Lung (tissue), 12 donors: ENCODE results near the gene LSM14A. TPM values are rescaled to one million over a fixed set of nuclear protein-coding genes. Genes with fewer than 3 reads are reported as not detected.
A peak's percentile ranks its signal among the peaks of the same experiment; 100 is the strongest.

Experiments
- ATAC-seq: fragments of 200-7000 bp; cut with Tn5 transposase; one replicate; pipeline ENCODE4 v1.9.1; 2020; ENCODE audit warnings: moderate number of reproducible peaks; ENCODE audit not compliant: insufficient read depth, low FRiP score
- DNase-seq, 3 donors: peaks; one replicate each; pipeline ENCODE4 v3.0.0-alpha.2; 2013 to 2017
- H3K27ac ChIP-seq, 2 donors: one replicate each; pipeline ENCODE4 v1.5.1; 2013; ENCODE audit warnings: mild to moderate bottlenecking in 2 of 2, moderate library complexity in 2 of 2, control low read depth in 1 of 2, inconsistent platforms in 1 of 2, low read depth in 1 of 2, low read length in 1 of 2
- H3K27me3 ChIP-seq, 3 donors: one replicate each; pipeline ENCODE4 v1.5.1; 2013; ENCODE audit warnings: low read length in 2 of 3; ENCODE audit not compliant: control insufficient read depth in 3 of 3, insufficient read depth in 3 of 3
- H3K36me3 ChIP-seq, 4 donors: one replicate each; pipeline ENCODE4 v1.5.1; 2013; ENCODE audit warnings: low read length in 4 of 4, mild to moderate bottlenecking in 1 of 4, moderate library complexity in 1 of 4; ENCODE audit not compliant: control insufficient read depth in 4 of 4, insufficient read depth in 4 of 4
- H3K4me1 ChIP-seq, 5 donors: one replicate each; pipeline ENCODE4 v1.5.1; 2013; ENCODE audit warnings: low read length in 5 of 5, mild to moderate bottlenecking in 2 of 5, moderate library complexity in 1 of 5; ENCODE audit not compliant: control insufficient read depth in 5 of 5, insufficient read depth in 5 of 5
- H3K4me3 ChIP-seq: one replicate; pipeline ENCODE4 v1.5.1; 2013; ENCODE audit warnings: mild to moderate bottlenecking, control low read depth, moderate library complexity
- H3K9ac ChIP-seq, 2 donors: one replicate each; pipeline ENCODE4 v1.5.1; 2013; ENCODE audit warnings: low read length in 2 of 2, control low read depth in 1 of 2; ENCODE audit not compliant: insufficient read depth in 1 of 2
- H3K9me3 ChIP-seq, 4 donors: one replicate each; pipeline ENCODE4 v1.5.1; 2013; ENCODE audit warnings: low read length in 3 of 4, mild to moderate bottlenecking in 1 of 4, moderate library complexity in 1 of 4; ENCODE audit not compliant: control insufficient read depth in 4 of 4, insufficient read depth in 3 of 4
- WGBS, 2 donors: extraction: QIAGEN DNeasy Blood & Tissue Kit; methylation state at CpG; one replicate each; pipeline ENCODE4 v1.1.7; 2013; 5-methylcytosine and 5-hydroxymethylcytosine counted together
- polyA plus RNA-seq, 2 donors: library from polyadenylated mRNA; stranded (reverse); fragments of 200-250 nt; gene quantifications; one replicate each; pipeline ENCODE4 v1.2.1, GENCODE V29; 2013
- total RNA-seq, 2 donors: library from RNA; depleted of rRNA in 1 of 2; stranded (reverse); fragments of >200 nt in 1 of 2; gene quantifications; one replicate each; pipeline ENCODE4 v1.2.1, GENCODE V29; 2014 to 2021
- TF ChIP-seq, protein P1 (sequence below): IDR thresholded peaks from 2 replicates; pipeline ENCODE4 v1.5.1; 2012; ENCODE audit warnings: mild to moderate bottlenecking; ENCODE audit errors: control extremely low read depth, extremely low read depth
- donor health status: control.
- donor health status: control.
- donor health status: Bipolar disorder and iron deficiency.
- donor health status: healthy.
- donor health status: DM: yes; HTN: yes; CAD: no.

Gene LSM14A
- total and polyA plus RNA-seq, 4 donors = 52.9 to 153 (median 83.5) TPM

DNA sequence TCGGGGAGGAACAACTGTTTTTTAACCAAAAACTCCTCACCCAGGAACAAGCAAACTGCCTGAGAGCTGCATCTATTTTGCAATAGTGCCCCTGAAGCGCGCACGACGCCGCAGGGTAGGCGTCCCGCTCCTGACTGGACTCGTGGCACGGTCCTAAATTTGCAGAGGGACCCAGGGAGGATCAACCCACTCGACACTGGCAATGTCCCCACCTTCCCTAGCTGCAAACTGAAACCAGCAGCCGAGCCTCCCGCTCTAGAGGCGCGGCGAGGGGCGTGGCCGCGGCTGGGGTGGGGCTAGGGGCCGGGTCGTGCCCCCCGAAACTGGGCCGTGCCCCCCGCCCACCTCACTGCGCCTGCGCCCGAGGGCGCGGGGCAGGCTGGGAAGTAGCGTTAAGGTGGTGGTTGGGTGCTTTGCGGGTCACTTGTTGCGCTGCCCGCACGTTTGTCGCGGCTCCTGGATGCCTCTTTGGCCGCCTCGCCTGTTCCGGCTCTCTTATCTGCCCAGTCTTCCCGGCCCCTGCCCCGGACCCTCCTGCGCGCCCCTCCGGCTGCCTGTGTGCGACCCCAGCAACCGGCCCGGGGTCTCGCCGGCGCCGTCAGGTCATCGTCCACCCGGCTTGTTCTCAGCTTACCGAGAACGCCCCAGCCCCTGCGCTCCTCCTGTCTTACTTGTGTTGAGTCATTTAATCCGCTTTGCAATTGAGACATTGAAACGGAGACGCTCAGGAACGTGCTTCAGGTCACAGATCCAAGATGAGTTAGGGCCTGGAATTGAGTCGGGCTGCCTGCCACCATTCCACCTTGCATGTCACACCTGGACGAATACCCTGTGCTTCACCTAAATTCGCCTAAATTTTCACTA, 37.9 kb upstream of the LSM14A start:
- WGBS, 2 donors = 0% methylated on average over 59 to 63 of the region's 63 CpGs
- peak; percentile 100 for ATAC-seq

DNA sequence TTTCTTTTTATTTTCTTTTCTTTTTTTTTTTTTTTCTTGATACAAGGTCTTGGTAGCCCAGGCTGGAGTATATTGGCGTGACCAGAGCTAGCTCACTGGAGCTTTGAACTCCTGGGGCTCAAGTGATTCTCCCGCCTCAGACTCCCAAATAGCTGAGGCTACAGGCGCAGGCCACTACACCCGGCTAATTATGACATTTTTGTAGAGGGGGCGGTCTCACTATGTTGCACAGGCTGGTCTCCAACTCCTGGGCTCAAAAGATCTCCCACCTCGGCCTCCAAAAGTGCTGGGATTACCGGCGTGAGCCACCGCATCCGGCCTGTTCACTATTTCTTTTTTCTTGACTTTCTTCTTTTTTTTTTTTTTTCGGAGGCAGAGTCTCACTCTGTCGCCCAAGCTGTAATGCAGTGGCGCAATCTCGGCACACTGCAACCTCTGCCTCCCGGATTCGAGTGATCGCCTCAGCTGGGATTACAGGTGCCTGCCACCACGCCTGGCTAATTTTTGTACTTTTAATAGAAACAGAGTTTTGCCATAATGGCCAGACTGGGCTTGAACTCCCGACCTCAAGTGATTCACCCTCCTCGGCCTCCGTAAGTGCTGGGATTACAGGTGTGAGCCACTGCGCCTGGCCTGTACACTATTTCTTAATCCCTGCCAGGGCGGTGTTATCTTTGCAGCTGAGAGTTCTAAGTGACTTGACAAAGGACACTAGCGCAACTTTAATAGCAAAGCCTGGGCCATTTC, 37.1 kb upstream of the LSM14A start:
- no peak for ATAC-seq
- H3K9ac ChIP-seq = peak overlapping the region; percentile 23 to 59

More for the DNA sequence above, 37.9 kb upstream of the LSM14A start:
- peak overlapping the region; percentile 67 for H3K4me3 ChIP-seq
- H3K27ac ChIP-seq = peak overlapping the region; percentile 80 to 81
- TF ChIP-seq, protein P1, sequence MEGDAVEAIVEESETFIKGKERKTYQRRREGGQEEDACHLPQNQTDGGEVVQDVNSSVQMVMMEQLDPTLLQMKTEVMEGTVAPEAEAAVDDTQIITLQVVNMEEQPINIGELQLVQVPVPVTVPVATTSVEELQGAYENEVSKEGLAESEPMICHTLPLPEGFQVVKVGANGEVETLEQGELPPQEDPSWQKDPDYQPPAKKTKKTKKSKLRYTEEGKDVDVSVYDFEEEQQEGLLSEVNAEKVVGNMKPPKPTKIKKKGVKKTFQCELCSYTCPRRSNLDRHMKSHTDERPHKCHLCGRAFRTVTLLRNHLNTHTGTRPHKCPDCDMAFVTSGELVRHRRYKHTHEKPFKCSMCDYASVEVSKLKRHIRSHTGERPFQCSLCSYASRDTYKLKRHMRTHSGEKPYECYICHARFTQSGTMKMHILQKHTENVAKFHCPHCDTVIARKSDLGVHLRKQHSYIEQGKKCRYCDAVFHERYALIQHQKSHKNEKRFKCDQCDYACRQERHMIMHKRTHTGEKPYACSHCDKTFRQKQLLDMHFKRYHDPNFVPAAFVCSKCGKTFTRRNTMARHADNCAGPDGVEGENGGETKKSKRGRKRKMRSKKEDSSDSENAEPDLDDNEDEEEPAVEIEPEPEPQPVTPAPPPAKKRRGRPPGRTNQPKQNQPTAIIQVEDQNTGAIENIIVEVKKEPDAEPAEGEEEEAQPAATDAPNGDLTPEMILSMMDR = no peak
- H3K27me3 ChIP-seq = no peaks in the 10 kb centered on the region
- no peaks in the 10 kb centered on the region for H3K9me3 ChIP-seq
- no peaks in the 10 kb centered on the region for H3K36me3 ChIP-seq
- H3K4me1 ChIP-seq = no peaks in the 10 kb centered on the region
- peak; percentile 88 to 93 (median 89) for DNase-seq
- peak overlapping the region; percentile 23 to 59 for H3K9ac ChIP-seq

DNA sequence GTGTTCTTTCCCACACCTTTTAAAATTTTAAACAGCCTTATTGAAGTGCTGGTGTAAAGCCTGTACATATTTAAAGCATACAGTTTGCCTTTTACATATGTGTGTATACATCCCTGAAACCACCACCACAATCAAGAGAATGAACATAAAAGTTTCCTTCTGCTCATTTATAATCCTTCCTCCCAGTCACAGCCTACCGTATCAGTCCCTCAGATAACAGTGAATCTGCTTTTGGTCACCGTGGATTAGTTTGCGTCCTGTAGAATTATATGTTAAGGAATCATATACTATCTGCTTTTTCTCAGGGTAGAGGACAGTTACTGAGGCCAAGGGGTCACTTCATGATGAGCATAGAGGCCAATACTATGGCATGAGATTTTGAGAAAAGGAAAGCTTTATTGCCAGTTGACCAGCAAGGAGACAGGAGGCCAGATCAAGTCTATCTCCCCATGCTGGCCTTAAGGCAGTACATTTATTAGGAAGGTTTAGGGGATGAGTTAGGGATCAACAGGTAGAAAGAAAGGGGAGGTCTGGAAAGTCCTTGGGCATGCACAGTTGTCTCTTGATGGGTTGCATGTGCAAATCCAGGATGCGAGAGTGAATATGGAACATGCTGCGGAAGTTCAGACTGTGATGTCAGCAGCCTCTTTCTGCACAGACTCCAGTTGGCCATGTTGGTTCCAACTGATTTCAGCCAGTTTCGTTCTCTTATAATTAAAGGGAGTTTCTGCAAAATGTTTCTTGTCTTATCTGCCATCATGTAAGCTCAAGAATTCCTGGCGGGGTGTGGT, 36.3 kb upstream of the LSM14A start:
- DNase-seq (no peak), ATAC-seq (no peak)
- TF ChIP-seq, protein P1 = no peak

More for the DNA sequence above, 37.1 kb upstream of the LSM14A start:
- DNase-seq = no peak
- Histone ChIP-seq H3K4me1 (no peaks in the 10 kb centered on the region), H3K36me3 (no peaks in the 10 kb centered on the region), H3K27ac (peak overlapping the region in 1 of 2 donors; percentile 80), H3K27me3 (no peaks in the 10 kb centered on the region), H3K4me3 (no peak overlapping the region), H3K9me3 (no peaks in the 10 kb centered on the region)
- TF ChIP-seq, protein P1 = no peak
- 84 to 89% methylated on average over 24 of the region's 24 CpGs for WGBS, 2 donors

More for the DNA sequence above, 36.3 kb upstream of the LSM14A start:
- H3K4me3 ChIP-seq = no peak overlapping the region
- H3K27me3 ChIP-seq = no peaks in the 10 kb centered on the region
- 92 to 97% methylated on average over 7 of the region's 7 CpGs for WGBS, 2 donors
- H3K9ac ChIP-seq = no peak overlapping the region
- no peak overlapping the region for H3K27ac ChIP-seq
- H3K4me1 ChIP-seq = no peaks in the 10 kb centered on the region
- H3K9me3 ChIP-seq = no peaks in the 10 kb centered on the region
- no peaks in the 10 kb centered on the region for H3K36me3 ChIP-seq
